Kidney epithelial cell (primary cell): ENCODE measurements around the gene NSUN3. TPM values are rescaled to one million over a fixed set of nuclear protein-coding genes. Genes with fewer than 3 reads are reported as not detected.

ENCODE experiments used
- DNase-seq: peaks from one replicate; pipeline ENCODE4 v3.0.0-alpha.2; 2010; ENCODE audit warnings: low read depth
- H3K27me3 ChIP-seq: 2 replicates; pipeline ENCODE4 v1.6.0; 2011; ENCODE audit warnings: low read length; ENCODE audit not compliant: control insufficient read depth, insufficient read depth
- H3K36me3 ChIP-seq: 2 replicates; pipeline ENCODE4 v1.5.1; 2011; ENCODE audit warnings: low read length; ENCODE audit not compliant: control insufficient read depth, insufficient read depth
- H3K4me3 ChIP-seq: 2 replicates; pipeline ENCODE4 v1.5.1; 2011; ENCODE audit warnings: low read depth, mild to moderate bottlenecking, control low read depth, low read length
- CTCF ChIP-seq: IDR thresholded peaks from 2 replicates; pipeline ENCODE4 v1.5.1; 2011; ENCODE audit warnings: mild to moderate bottlenecking, moderate library complexity, low read length, control low read depth, inconsistent platforms; ENCODE audit not compliant: insufficient read depth, poor library complexity, severe bottlenecking
- total RNA-seq: library from RNA; depleted of rRNA; stranded (reverse); fragments of >200 nt; gene quantifications from 2 replicates; pipeline ENCODE4 v1.2.3, GENCODE V29; 2015

The NSUN3 gene
- total RNA-seq, 1 donor from 2014 or later, result 6.8 TPM

GRCh38 chr3:94175677-94176076 is 112.8 kb downstream of the NSUN3 start:
- H3K36me3 ChIP-seq, result no peaks in the 10 kb centered on the region
- no peak overlapping the region for H3K4me3 ChIP-seq
- no peaks in the 10 kb centered on the region for H3K27me3 ChIP-seq
- DNase-seq, result no peak
- TF ChIP-seq CTCF, result no peak

GRCh38 chr3:94176988-94177745 is 114.3 kb downstream of the NSUN3 start:
- H3K36me3 ChIP-seq, result no peaks in the 10 kb centered on the region
- no peaks in the 10 kb centered on the region for H3K27me3 ChIP-seq
- TF ChIP-seq CTCF, result no peak
- no peak for DNase-seq
- H3K4me3 ChIP-seq, result no peak overlapping the region

Other genes starting within 250 kb of the NSUN3 start
- gene PROS1, start 89.2 kb upstream of the NSUN3 start, total RNA-seq, result 14.1 and 15.1 TPM in 2 replicates
- gene ARL13B, start 82.9 kb upstream of the NSUN3 start, total RNA-seq, result 9.7 and 11.4 TPM in 2 replicates
- not detected in 2 replicates for gene STX19, start 34.5 kb upstream of the NSUN3 start, total RNA-seq
- 2.1 and 2.6 TPM in 2 replicates for gene DHFR2, start 145 bp upstream of the NSUN3 start, total RNA-seq